ENCODE data around the gene WSB1.
"Not testable (repeated sequence)": the region's sequence is repeated elsewhere in the genome, so short reads cannot be mapped to it uniquely, and the experiment has no call there.

WSB1 gene

GRCh38 chr17:27259356-27259755, 34.6 kb upstream of the WSB1 start:
- Histone ChIP-seq H3K9me3 (ENCODE audit: control insufficient read depth in 1 of 2, low read length in 2 of 2) (no peaks in the 10 kb centered on the region), H3K4me1 (ENCODE audit: control insufficient read depth in 1 of 2, insufficient read depth in 2 of 2, low read length in 2 of 2) (peaks cover 4 to 16% of the 10 kb centered on the region in 2 donors), H3K36me3 (ENCODE audit: control insufficient read depth in 1 of 2, insufficient read depth in 2 of 2, low read length in 2 of 2) (no peaks in the 10 kb centered on the region), H3K27me3 (ENCODE audit: low read depth, low read length) (no peaks in the 10 kb centered on the region), H3K4me3 (ENCODE audit: low read depth in 1 of 2, low read length in 2 of 2) (no peak overlapping the region), H3K27ac (ENCODE audit: low read length) (no peak overlapping the region)

- Histone ChIP-seq H3K9me3 (ENCODE audit: control insufficient read depth in 1 of 2, low read length in 2 of 2) (no peaks in the 10 kb centered on the region), H3K36me3 (ENCODE audit: control insufficient read depth in 1 of 2, insufficient read depth in 2 of 2, low read length in 2 of 2) (no peaks in the 10 kb centered on the region), H3K27me3 (ENCODE audit: low read depth, low read length) (no peaks in the 10 kb centered on the region), H3K27ac (ENCODE audit: low read length) (no peak overlapping the region), H3K4me1 (ENCODE audit: control insufficient read depth in 1 of 2, insufficient read depth in 2 of 2, low read length in 2 of 2) (no peaks in the 10 kb centered on the region), H3K4me3 (ENCODE audit: low read depth in 1 of 2, low read length in 2 of 2) (no peak overlapping the region)
Observed at GRCh38 chr17:27263386-27263785, 30.5 kb upstream of the WSB1 start.

GRCh38 chr17:27264068-27264812, 29.7 kb upstream of the WSB1 start:
- H3K9me3 ChIP-seq (ENCODE audit: control insufficient read depth in 1 of 2, low read length in 2 of 2), result no peaks in the 10 kb centered on the region
- H3K27ac ChIP-seq (ENCODE audit: low read length), result no peak overlapping the region
- H3K4me1 ChIP-seq (ENCODE audit: control insufficient read depth in 1 of 2, insufficient read depth in 2 of 2, low read length in 2 of 2), result no peaks in the 10 kb centered on the region
- no peaks in the 10 kb centered on the region for H3K36me3 ChIP-seq (ENCODE audit: control insufficient read depth in 1 of 2, insufficient read depth in 2 of 2, low read length in 2 of 2)
- H3K4me3 ChIP-seq (ENCODE audit: low read depth in 1 of 2, low read length in 2 of 2), result no peak overlapping the region
- H3K27me3 ChIP-seq (ENCODE audit: low read depth, low read length), result no peaks in the 10 kb centered on the region

DNA sequence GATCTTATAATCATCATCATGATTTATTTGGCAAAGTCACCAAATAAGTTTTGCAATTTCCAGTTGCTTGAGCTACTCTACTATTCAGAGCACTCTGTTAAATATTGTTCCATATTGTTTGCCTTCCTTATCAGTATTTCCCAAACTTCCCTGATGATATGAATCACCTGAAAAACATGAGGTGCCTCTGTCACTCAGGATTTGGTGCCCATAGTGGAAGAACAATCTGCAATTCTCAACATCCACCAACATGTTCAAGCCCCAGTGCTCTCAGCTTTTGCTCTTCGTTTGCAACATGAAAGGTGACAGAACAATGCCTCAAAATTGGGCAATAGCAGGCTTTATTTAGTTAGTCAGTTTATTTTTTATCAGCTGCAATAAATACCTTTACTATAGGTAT, 28.6 kb upstream of the WSB1 start:
- H3K9me3 ChIP-seq (ENCODE audit: control insufficient read depth in 1 of 2, low read length in 2 of 2), result no peaks in the 10 kb centered on the region
- H3K27me3 ChIP-seq (ENCODE audit: low read depth, low read length), result no peaks in the 10 kb centered on the region
- H3K36me3 ChIP-seq (ENCODE audit: control insufficient read depth in 1 of 2, insufficient read depth in 2 of 2, low read length in 2 of 2), result no peaks in the 10 kb centered on the region
- H3K27ac ChIP-seq (ENCODE audit: low read length), result no peak overlapping the region
- H3K4me1 ChIP-seq (ENCODE audit: control insufficient read depth in 1 of 2, insufficient read depth in 2 of 2, low read length in 2 of 2), result no peaks in the 10 kb centered on the region
- H3K4me3 ChIP-seq (ENCODE audit: low read depth in 1 of 2, low read length in 2 of 2), result no peak overlapping the region

- Histone ChIP-seq H3K27ac (ENCODE audit: low read length) (no peak overlapping the region), H3K4me1 (ENCODE audit: control insufficient read depth in 1 of 2, insufficient read depth in 2 of 2, low read length in 2 of 2) (no peaks in the 10 kb centered on the region), H3K4me3 (ENCODE audit: low read depth in 1 of 2, low read length in 2 of 2) (no peak overlapping the region), H3K9me3 (ENCODE audit: control insufficient read depth in 1 of 2, low read length in 2 of 2) (no peaks in the 10 kb centered on the region), H3K27me3 (ENCODE audit: low read depth, low read length) (no peaks in the 10 kb centered on the region), H3K36me3 (ENCODE audit: control insufficient read depth in 1 of 2, insufficient read depth in 2 of 2, low read length in 2 of 2) (no peaks in the 10 kb centered on the region)
Observed at GRCh38 chr17:27266228-27266627, 27.7 kb upstream of the WSB1 start.

DNA sequence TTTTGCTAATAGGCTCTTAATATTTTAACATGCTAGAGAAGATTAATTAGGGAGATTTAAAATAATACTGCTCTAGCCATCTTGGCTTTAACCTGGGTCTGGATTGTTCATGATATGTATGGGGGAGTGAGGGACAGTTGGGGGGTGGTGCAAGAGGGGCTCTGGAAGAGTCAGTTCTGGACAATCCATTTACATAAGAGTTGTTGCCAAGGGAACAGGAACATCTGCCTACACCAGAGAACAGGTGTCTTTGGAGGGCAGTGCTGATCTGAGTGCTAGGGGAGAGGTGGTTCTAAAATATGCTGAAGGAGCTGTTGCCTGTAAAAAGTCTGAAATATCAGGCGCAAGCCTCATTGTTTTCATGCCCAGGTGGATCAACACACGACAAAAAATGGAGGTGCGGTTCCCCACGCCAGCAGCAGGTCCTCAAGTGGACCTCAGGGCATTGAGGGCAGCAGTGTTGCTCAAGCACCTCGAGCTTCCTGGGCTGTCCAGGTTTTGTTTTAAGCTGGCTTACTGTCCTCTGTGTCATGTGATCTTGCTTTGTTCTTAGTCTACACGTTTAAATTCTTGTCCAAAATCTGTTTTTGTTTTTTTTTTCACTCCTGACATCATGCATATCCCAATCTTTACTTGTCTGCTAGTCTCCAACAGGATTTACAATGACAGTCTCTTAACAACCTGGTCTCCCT, 25.4 kb upstream of the WSB1 start:
- Histone ChIP-seq H3K9me3 (ENCODE audit: control insufficient read depth in 1 of 2, low read length in 2 of 2) (no peaks in the 10 kb centered on the region), H3K27ac (ENCODE audit: low read length) (no peak overlapping the region), H3K27me3 (ENCODE audit: low read depth, low read length) (no peaks in the 10 kb centered on the region), H3K4me1 (ENCODE audit: control insufficient read depth in 1 of 2, insufficient read depth in 2 of 2, low read length in 2 of 2) (no peaks in the 10 kb centered on the region), H3K4me3 (ENCODE audit: low read depth in 1 of 2, low read length in 2 of 2) (no peak overlapping the region), H3K36me3 (ENCODE audit: control insufficient read depth in 1 of 2, insufficient read depth in 2 of 2, low read length in 2 of 2) (no peaks in the 10 kb centered on the region)

DNA sequence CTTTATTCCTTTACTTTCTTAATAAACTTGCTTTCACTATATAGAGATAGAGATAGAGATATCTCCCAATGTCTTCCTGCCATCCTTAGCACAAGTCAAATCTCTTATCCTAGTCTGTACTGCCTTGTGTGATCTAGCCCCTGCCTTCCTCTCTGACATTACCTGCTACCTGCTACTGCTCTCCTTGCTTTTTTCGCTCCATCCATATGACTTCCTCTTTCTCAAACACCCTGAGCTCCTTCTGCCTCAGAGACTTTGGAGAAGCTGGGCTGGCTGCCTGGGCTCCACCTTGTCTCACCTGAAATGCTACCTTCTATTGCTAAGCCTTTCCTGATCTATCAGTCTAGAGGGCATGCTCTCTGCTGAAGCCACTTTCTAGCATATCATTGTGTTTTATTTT, 24.7 kb upstream of the WSB1 start:
- no peak overlapping the region for H3K4me3 ChIP-seq (ENCODE audit: low read depth in 1 of 2, low read length in 2 of 2)
- no peaks in the 10 kb centered on the region for H3K9me3 ChIP-seq (ENCODE audit: control insufficient read depth in 1 of 2, low read length in 2 of 2)
- no peaks in the 10 kb centered on the region for H3K4me1 ChIP-seq (ENCODE audit: control insufficient read depth in 1 of 2, insufficient read depth in 2 of 2, low read length in 2 of 2)
- H3K27ac ChIP-seq (ENCODE audit: low read length), result no peak overlapping the region
- no peaks in the 10 kb centered on the region for H3K27me3 ChIP-seq (ENCODE audit: low read depth, low read length)
- H3K36me3 ChIP-seq (ENCODE audit: control insufficient read depth in 1 of 2, insufficient read depth in 2 of 2, low read length in 2 of 2), result no peaks in the 10 kb centered on the region

DNA sequence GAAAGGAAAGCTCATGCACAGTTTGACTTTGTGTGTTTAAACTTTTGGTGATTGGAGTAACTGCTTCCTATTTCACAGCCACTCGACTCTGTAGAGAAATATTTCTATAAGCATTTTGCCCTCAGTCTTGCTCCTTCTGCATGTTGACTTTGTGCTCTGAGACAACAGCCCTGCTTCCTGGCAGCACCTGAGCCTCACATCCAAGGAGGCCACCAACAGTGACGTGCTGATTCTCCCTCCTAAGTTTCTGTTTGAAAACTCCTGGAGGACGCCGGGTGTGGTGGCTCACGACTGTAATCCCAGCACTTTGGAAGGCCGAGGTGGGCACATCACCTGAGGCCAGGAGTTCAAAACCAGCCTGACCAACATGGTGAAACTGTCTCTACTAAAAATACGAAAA, 23.9 kb upstream of the WSB1 start:
- H3K27me3 ChIP-seq (ENCODE audit: low read depth, low read length), result no peaks in the 10 kb centered on the region
- H3K4me3 ChIP-seq (ENCODE audit: low read depth in 1 of 2, low read length in 2 of 2), result no peak overlapping the region
- H3K27ac ChIP-seq (ENCODE audit: low read length), result no peak overlapping the region
- H3K36me3 ChIP-seq (ENCODE audit: control insufficient read depth in 1 of 2, insufficient read depth in 2 of 2, low read length in 2 of 2), result no peaks in the 10 kb centered on the region
- H3K9me3 ChIP-seq (ENCODE audit: control insufficient read depth in 1 of 2, low read length in 2 of 2), result no peaks in the 10 kb centered on the region
- H3K4me1 ChIP-seq (ENCODE audit: control insufficient read depth in 1 of 2, insufficient read depth in 2 of 2, low read length in 2 of 2), result no peaks in the 10 kb centered on the region

DNA sequence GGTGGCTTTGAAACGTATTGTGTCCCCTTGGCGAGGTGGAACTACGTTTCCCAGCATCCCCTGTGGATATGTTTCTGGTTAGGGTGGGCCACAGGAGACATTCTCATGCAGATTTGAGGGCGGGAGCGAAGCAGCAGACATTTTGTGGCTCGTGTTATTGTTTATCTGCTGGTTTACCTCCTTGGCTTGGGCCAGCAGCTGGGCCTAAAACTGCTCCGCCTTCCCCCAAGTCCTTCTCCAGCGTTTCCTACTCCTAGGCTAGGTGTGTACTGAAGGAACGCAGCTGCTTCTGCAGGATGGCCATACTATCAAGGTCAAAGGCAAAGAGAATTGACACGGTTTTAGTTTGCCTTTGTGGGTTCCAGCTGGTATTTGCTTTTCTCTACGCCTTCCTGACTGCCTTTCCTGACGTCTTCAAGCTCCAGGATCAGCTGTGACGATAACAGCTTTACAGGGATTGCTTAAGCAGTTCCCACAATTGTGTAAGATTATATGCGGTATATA, 17.2 kb upstream of the WSB1 start:
- H3K9me3 ChIP-seq (ENCODE audit: control insufficient read depth in 1 of 2, low read length in 2 of 2), result no peaks in the 10 kb centered on the region
- no peaks in the 10 kb centered on the region for H3K36me3 ChIP-seq (ENCODE audit: control insufficient read depth in 1 of 2, insufficient read depth in 2 of 2, low read length in 2 of 2)
- no peaks in the 10 kb centered on the region for H3K4me1 ChIP-seq (ENCODE audit: control insufficient read depth in 1 of 2, insufficient read depth in 2 of 2, low read length in 2 of 2)
- no peaks in the 10 kb centered on the region for H3K27me3 ChIP-seq (ENCODE audit: low read depth, low read length)
- no peak overlapping the region for H3K27ac ChIP-seq (ENCODE audit: low read length)
- no peak overlapping the region for H3K4me3 ChIP-seq (ENCODE audit: low read depth in 1 of 2, low read length in 2 of 2)

GRCh38 chr17:27279132-27279531, 14.8 kb upstream of the WSB1 start:
- H3K4me1 ChIP-seq (ENCODE audit: control insufficient read depth in 1 of 2, insufficient read depth in 2 of 2, low read length in 2 of 2); H3K27ac ChIP-seq (ENCODE audit: low read length); H3K27me3 ChIP-seq (ENCODE audit: low read depth, low read length); H3K9me3 ChIP-seq (ENCODE audit: control insufficient read depth in 1 of 2, low read length in 2 of 2); H3K4me3 ChIP-seq (ENCODE audit: low read depth in 1 of 2, low read length in 2 of 2); H3K36me3 ChIP-seq (ENCODE audit: control insufficient read depth in 1 of 2, insufficient read depth in 2 of 2, low read length in 2 of 2): not testable (repeated sequence)

DNA sequence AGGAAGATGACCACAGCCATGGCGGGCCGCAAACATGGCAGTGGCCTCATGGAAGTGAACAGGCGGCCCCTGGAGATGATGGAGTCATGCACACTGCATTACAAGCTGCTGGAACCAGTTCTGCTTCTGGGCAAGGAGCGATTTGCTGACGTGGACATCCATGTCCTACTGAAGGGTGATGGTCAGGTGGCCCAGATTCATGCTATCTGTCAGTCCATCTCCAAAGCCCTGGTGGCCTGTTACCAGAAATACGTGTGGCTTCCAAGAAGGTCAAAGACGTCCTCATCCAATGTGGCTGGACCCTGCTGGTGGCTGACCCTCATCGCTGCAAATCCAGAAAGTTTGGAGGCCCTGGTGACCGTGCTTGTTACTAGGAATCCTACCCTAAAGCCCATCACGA, 13.4 kb upstream of the WSB1 start:
- H3K36me3 ChIP-seq (ENCODE audit: control insufficient read depth in 1 of 2, insufficient read depth in 2 of 2, low read length in 2 of 2), result no peaks in the 10 kb centered on the region
- H3K27me3 ChIP-seq (ENCODE audit: low read depth, low read length), result no peaks in the 10 kb centered on the region
- H3K9me3 ChIP-seq (ENCODE audit: control insufficient read depth in 1 of 2, low read length in 2 of 2), result no peaks in the 10 kb centered on the region
- H3K27ac ChIP-seq (ENCODE audit: low read length), result no peak overlapping the region
- no peak overlapping the region for H3K4me3 ChIP-seq (ENCODE audit: low read depth in 1 of 2, low read length in 2 of 2)
- H3K4me1 ChIP-seq (ENCODE audit: control insufficient read depth in 1 of 2, insufficient read depth in 2 of 2, low read length in 2 of 2), result peaks cover 0 to 9% of the 10 kb centered on the region in 2 donors
